ENCODE data around the gene SCYL1. TPM values are rescaled to one million over a fixed set of nuclear protein-coding genes. Genes with fewer than 3 reads are reported as not detected.

SCYL1 gene
- total RNA-seq, 1 experiment from 2014 or later = 45.0 TPM

GRCh38 chr11:65551572-65552387, 26.9 kb downstream of the SCYL1 start:
- no peak for DNase-seq (ENCODE audit: extremely low read depth, low read depth)

GRCh38 chr11:65552388-65552951, 27.6 kb downstream of the SCYL1 start:
- DNase-seq (ENCODE audit: extremely low read depth, low read depth) = no peak

- no peak for DNase-seq (ENCODE audit: extremely low read depth, low read depth)
These were observed 28.6 kb downstream of the SCYL1 start for GRCh38 chr11:65553301-65554001.

GRCh38 chr11:65554057-65554818, 29.4 kb downstream of the SCYL1 start:
- DNase-seq (ENCODE audit: extremely low read depth, low read depth) = no peak

DNA sequence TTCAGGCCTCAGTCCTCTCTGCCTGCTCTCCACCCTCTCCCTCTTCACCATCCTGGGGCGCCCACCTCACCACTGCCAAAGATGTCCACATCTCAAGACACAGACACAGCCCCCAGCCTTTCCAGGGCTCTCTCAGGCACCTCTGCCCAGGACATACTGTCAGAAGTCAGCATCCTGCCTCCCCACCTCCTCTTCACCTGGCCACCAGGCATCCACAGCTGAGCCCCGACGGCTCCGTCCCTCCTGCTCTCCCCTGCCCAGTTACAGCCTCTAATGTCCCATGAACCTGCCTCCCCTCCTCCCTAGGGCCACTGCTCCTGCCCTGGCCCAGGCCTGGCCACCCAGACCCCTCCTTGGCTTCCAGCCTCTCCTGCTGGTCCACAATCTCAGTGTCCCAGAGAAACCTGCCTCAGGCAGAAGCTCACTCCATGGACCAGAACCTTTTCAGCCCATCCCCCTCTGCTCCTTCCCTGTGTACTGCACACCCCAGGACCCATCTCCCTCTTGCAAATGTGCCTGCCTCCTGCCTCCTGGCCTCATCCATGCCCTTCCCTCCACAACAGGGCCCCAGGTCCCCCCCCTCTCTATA, 30.1 kb downstream of the SCYL1 start:
- DNase-seq (ENCODE audit: extremely low read depth, low read depth) = no peak

GRCh38 chr11:65555693-65556231, 30.9 kb downstream of the SCYL1 start:
- peak; percentile 51 for DNase-seq (ENCODE audit: extremely low read depth, low read depth)

DNA sequence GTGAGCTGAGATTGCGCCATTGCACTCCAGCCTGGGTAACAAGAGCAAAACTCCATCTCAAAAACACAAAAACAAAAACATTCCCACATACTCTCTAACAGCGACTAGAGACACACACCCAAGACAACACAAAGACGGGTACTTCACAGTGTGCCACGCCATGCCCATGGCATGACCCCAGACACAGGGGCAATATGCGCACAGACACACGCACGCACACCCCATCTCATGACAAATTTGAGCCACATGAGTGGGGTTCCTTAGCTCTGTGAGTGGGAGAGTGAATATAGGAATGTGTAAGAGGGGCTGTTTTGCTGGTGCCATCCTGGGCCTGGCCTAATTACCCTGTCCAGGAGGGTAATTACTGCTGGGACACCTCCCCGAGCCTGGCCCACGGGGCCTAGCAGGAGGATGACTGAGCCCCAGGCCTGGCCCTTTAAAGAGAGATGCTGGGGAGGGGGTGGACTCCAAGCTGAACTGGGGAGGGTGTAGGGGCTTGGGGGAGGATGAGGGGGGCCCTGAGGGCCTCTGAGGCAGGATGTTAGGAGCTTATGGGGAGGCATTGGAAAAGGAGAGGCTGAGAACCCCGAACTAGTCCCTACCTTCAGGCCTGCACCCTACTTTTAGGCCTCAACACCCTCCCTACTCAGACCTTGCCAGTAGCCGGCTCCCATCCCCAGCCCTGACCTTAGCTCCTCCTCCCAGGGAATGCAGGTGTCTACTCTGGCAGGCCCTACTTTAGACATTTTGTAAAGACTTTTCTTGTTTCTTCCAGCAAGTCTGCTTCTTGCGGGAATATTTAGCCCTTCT, 31.8 kb downstream of the SCYL1 start:
- no peak for DNase-seq (ENCODE audit: extremely low read depth, low read depth)

DNA sequence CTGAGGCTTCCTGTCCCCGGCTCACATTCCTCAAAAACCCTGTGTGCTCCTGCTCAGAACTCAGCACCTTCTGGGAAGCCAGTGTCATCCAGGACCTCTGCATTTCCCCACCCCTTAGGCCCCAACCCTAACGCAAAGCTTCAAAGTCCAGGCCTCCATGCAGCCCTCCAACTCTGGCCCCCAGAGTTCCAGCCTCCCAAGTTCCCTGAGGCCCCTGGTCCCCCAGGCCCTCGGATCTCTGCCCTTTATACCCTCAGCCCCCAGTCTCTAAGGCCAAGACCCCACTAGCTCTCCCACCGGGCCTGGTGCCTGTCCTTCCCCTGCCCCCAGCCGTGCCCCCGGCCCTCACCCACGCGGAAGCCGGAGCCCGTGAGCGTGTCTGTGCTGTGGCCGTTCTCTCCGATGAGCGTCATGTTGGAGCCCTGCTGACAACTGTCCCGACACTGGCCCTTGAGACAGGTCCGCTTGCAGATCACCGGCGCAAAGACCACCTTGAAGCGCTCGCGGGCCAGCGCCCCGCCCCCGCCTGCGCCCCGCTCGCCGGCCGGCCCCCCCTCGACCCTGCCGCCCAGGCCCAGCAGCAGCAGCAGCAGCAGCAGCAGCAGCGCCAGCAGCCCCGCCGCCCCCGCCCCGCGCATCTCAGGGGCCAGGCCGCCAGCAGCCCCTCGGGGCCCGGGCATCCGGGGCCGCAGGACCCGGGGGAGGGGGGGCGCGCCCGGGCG, 32.6 kb downstream of the SCYL1 start:
- no peak for DNase-seq (ENCODE audit: extremely low read depth, low read depth)

- DNase-seq (ENCODE audit: extremely low read depth, low read depth) = no peak
These were observed 33.4 kb downstream of the SCYL1 start, which contains the start of gene LTBP3 for GRCh38 chr11:65558002-65558929. Gene LTBP3 (minus strand): TSS chr11:65558359. CDS start chr11:65557959, 400 bp downstream.

DNA sequence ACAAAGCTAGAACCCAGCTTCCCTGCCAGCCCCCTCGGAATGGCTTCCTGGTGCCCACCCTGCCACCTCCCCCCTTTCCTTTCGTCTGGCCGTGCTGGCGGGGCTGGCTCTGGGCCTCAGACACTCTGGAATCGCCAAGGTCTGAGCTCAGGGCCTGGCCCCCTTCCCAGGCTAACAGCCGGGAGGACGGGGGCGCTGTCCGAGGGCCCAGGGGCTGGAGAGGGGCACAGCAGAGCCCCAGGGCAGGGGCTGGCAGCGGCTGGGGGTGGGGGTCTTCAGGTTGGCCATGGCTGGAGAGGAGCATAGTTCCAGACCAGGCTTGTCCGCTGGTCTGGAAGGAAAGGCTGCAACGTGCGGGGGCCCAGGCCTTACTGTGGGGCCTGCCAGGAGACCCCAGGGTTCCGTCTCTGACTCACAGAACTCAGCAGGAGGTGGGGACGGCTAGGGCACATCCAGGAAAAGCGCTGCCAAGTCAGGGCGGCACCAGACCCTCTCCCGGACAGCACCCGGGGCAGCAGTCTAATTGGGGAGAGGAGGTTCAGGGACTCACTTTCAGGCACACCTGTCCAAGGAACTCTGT, 34.1 kb downstream of the SCYL1 start:
- no peak for DNase-seq (ENCODE audit: extremely low read depth, low read depth)

DNA sequence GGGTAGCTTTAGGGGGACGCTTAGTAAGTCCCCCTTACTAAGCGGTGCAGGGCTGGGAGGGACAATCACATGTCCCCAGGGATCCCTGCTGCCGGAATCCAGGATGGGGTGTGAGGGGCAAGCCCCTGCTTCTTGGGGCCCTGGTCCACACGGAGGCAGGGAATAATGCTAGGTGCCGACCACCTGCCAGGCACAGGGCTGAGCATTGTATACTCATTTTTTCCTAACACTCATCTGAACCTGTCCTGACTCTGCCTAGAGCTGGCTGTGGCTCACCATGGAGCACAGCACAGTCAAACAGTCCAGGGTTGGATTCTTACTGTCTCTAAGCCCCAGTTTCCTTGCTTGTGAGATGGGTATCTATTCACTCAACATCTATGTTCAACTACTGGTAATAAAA, 34.7 kb downstream of the SCYL1 start:
- no peak for DNase-seq (ENCODE audit: extremely low read depth, low read depth)

DNA sequence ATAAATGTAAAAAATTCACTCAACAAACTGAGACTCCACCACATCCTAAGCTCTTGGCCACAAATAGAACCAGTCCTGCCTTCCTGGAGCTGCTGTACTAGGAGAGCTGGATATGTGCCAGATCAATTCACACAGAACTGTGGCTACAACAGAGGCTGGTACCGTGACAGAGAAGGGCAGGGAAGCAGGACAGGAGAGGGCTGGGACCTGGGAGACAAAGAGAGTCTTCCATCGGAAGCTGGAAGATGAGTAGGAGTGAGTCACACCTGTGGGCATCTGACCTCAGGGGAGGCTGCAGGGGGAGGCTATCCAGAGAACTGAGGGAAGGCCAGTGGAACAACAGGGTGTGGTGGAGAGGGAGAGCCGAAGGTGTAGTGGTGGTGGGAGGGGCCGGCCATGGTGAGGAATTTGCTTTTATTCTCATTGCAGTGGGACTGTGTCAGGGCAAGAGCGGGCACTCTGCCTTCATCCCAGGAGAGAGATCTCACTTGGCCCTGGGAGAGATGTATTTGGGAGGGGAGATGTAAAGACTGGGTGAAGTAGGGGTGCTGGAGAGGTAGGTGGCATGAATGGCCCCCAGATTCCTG, 35.2 kb downstream of the SCYL1 start:
- DNase-seq (ENCODE audit: extremely low read depth, low read depth) = no peak

GRCh38 chr11:65560555-65561418, 35.9 kb downstream of the SCYL1 start:
- no peak for DNase-seq (ENCODE audit: extremely low read depth, low read depth)

- DNase-seq (ENCODE audit: extremely low read depth, low read depth) = no peak
These were observed 37.1 kb downstream of the SCYL1 start for GRCh38 chr11:65562020-65562419.

- no peak for DNase-seq (ENCODE audit: extremely low read depth, low read depth)
These were observed 37.9 kb downstream of the SCYL1 start for GRCh38 chr11:65562788-65563187.

DNA sequence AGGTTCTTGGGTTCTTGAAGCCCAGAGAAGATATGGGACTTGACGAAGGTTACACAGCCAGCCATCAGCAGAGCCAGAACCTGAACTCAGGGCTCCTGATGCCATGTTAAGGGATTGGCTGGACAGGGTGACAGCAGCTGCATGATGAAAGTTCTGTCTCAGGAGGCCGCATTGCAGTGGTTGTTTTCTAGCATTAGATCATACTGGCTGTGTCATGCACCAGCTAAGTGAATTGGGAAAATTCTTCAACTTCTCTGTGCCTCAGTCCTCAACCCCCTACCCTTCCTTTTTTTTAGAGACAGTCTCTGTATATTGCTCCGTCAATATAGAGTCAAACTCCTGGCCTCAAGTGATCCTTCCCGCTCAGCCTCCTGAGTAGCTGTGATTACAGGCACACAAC, 38.7 kb downstream of the SCYL1 start:
- no peak for DNase-seq (ENCODE audit: extremely low read depth, low read depth)

Data from NCI-H460 (cell line).